GM12891 (cell line): ENCODE measurements around the gene HAPLN2.

Experiments used
- DNase-seq: peaks from one replicate; pipeline ENCODE4 v3.0.0; 2011; ENCODE audit warnings: low spot score; ENCODE audit not compliant: insufficient read length
- FAIRE-seq: peaks from 2 replicates; lab custom pipeline; 2011; peaks lifted over from hg19 to GRCh38; lab: Jason Lieb, UNC
- PAX5 ChIP-seq: IDR thresholded peaks from 2 replicates; pipeline ENCODE4 v1.6.1; 2011; ENCODE audit warnings: low read length, moderate library complexity, mild to moderate bottlenecking; ENCODE audit not compliant: insufficient read depth, severe bottlenecking
- POLR2A ChIP-seq: IDR thresholded peaks from 2 replicates; pipeline ENCODE4 v1.6.1; 2011; ENCODE audit warnings: low read depth, low read length, control low read depth
- POLR2AphosphoS5 ChIP-seq: IDR thresholded peaks from 2 replicates; pipeline ENCODE4 v1.6.1; 2011; ENCODE audit warnings: low read depth, low read length, control low read depth
- POU2F2 ChIP-seq: IDR thresholded peaks from 2 replicates; pipeline ENCODE4 v1.6.1; 2011; ENCODE audit warnings: low read depth, mild to moderate bottlenecking, control low read depth, low read length, moderate library complexity
- SPI1 ChIP-seq: IDR thresholded peaks from 2 replicates; pipeline ENCODE4 v1.6.1; 2011; ENCODE audit warnings: low read depth, low read length, control low read depth
- TAF1 ChIP-seq: IDR thresholded peaks from 2 replicates; pipeline ENCODE4 v1.6.1; 2011; ENCODE audit warnings: low read depth, low read length, control low read depth

HAPLN2 gene

DNA sequence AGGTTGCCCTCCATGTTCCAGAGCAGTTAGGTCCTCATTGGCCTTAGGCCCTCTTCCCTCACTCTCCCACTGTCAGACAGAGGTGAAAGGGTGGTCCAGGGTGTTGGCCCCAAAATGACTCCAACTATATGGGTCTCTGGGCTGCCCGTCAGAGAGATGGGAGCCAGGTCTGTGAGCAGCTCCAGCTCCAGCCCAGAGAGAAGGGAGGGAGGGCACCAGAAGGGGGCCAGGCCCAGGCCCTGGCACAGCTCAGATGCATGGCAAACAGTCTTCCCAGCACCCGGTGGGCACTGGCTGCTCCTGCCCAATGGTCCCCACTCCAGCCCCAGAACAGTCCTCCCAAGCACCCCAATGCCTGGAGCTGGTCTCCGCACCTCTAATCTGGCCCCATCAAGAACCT lies 24.9 kb downstream of the HAPLN2 start:
- TF ChIP-seq TAF1: no peak
- TF ChIP-seq POU2F2: no peak
- TF ChIP-seq POLR2AphosphoS5: no peak
- no peak for TF ChIP-seq PAX5
- TF ChIP-seq POLR2A: no peak
- TF ChIP-seq SPI1: no peak
- no peak for FAIRE-seq
- no peak for DNase-seq

DNA sequence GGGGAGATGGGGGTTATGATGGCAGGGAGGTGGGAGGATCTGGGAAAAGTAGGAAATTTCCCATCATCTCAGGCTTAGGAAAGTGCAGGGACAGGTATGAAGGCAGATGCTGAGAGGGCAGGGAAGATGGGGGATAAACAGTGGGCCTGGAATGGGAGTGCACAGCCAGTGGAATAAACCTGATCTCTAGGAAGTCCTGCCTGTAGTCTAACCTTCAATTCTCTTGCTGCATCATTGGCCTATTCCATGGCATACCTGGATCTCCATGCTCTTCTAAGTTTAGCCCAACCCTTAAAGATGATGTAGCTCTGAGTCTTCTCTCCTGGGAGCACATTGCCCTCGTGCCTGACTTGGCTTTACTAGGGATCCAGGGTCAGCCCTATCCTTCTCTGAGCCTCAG lies 25.4 kb downstream of the HAPLN2 start:
- TF ChIP-seq POLR2A (no peak), POLR2AphosphoS5 (no peak), POU2F2 (no peak), PAX5 (no peak), TAF1 (no peak), SPI1 (no peak)
- no peak for DNase-seq
- no peak for FAIRE-seq

DNA sequence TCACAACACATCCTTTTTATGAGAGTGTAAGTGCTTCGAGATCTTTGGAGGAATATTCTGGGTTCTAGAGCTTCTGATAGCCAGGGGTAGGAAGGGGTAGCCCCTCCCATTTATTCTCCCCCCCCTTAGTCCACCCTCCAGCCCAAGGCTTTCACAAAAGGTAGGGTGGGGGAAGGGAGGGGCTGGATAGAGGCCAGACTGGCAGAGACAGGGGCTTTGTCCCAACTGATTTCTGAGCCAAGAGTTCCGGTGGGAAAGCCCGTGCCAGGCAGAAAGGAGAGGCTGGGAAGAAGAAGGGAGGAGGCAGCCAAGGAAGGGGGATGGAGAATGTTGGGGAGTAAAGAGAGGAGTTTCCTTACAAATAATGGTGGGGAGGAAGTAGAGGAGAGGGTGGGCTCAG lies 25.8 kb downstream of the HAPLN2 start:
- DNase-seq (no peak), FAIRE-seq (no peak)

DNA sequence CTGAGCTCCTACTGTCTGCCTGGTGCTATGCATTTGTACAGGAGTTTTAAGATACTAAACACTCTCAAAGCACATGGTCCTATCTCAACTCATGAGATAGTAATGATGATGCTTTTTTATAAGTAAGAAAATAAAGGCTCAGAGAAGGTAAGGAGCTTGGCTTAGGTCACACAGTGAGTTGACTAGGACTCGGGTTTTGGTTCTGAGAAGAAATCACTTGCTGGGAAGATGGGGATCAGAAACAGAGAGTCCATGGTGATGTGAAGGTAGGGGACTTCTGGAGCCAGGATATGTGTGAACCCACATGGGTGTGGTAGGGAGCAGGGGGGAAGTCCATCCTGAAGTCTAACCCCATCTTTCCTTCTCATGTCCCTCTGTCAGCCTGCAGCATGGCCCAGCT lies 26.5 kb downstream of the HAPLN2 start:
- no peak for DNase-seq
- no peak for TF ChIP-seq POLR2AphosphoS5
- no peak for TF ChIP-seq POLR2A
- no peak for TF ChIP-seq SPI1
- no peak for TF ChIP-seq POU2F2
- no peak for TF ChIP-seq PAX5
- no peak for TF ChIP-seq TAF1
- no peak for FAIRE-seq

More for the DNA sequence above, 25.8 kb downstream of the HAPLN2 start:
- TF ChIP-seq PAX5 (no peak), POU2F2 (no peak), SPI1 (no peak), POLR2A (no peak), POLR2AphosphoS5 (no peak), TAF1 (no peak)

DNA sequence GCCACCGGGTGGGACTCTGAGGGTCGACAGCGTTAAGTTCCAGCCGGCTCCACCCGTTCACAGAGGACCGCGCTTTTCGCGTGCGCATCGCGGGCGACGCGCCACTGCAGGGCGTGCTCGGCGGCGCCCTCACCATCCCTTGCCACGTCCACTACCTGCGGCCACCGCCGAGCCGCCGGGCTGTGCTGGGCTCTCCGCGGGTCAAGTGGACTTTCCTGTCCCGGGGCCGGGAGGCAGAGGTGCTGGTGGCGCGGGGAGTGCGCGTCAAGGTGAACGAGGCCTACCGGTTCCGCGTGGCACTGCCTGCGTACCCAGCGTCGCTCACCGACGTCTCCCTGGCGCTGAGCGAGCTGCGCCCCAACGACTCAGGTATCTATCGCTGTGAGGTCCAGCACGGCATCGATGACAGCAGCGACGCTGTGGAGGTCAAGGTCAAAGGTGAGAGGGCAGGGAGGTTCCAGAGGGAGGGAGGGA lies 27.6 kb downstream of the HAPLN2 start:
- DNase-seq: no peak
- no peak for TF ChIP-seq POLR2AphosphoS5
- no peak for TF ChIP-seq PAX5
- TF ChIP-seq POU2F2: no peak
- no peak for TF ChIP-seq SPI1
- TF ChIP-seq POLR2A: no peak
- no peak for TF ChIP-seq TAF1
- no peak for FAIRE-seq

DNA sequence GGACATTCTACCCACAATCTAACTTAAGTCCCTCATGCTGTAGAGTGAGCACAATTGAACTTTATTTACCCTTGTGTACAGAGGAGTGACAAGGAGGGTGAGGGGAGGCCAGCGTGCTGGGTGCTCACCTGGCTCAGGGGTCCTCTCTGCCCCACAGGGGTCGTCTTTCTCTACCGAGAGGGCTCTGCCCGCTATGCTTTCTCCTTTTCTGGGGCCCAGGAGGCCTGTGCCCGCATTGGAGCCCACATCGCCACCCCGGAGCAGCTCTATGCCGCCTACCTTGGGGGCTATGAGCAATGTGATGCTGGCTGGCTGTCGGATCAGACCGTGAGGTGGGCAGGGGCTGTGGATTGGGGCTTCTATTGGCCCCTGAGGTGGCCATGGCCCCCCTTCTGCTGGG lies 28.1 kb downstream of the HAPLN2 start:
- DNase-seq (no peak), FAIRE-seq (no peak)
- TF ChIP-seq POLR2A (no peak), POU2F2 (no peak), TAF1 (no peak), PAX5 (no peak), POLR2AphosphoS5 (no peak), SPI1 (no peak)

DNA sequence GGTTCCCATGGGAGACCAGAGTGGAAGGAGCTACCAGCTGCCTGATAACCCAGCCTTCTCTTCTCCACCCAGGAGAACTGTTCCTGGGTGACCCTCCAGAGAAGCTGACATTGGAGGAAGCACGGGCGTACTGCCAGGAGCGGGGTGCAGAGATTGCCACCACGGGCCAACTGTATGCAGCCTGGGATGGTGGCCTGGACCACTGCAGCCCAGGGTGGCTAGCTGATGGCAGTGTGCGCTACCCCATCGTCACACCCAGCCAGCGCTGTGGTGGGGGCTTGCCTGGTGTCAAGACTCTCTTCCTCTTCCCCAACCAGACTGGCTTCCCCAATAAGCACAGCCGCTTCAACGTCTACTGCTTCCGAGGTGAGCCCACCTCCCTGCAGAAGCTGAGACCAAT lies 29.3 kb downstream of the HAPLN2 start:
- DNase-seq (no peak), FAIRE-seq (no peak)
- no peak for TF ChIP-seq PAX5

DNA sequence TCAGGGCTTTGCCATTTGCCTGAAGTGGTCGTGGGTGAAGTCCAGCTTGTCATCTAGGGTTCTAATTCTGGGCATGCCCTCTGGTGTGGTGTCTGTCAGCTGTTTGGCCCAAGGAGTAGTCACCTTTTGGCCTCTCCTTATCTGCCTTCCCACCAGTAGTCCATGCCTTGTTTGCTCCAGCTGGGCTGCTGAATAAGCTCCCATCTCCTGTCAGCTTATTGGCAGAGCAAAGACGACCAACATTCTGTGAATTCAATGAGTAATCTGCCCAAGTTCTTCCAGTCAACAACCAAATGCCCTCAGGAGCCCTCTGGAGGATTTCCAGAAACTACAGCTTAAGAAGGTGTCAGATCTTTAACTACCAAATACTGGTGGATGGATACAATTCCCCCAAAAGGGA lies 29.7 kb downstream of the HAPLN2 start:
- FAIRE-seq (no peak), DNase-seq (no peak)
- TF ChIP-seq POLR2AphosphoS5: no peak

DNA sequence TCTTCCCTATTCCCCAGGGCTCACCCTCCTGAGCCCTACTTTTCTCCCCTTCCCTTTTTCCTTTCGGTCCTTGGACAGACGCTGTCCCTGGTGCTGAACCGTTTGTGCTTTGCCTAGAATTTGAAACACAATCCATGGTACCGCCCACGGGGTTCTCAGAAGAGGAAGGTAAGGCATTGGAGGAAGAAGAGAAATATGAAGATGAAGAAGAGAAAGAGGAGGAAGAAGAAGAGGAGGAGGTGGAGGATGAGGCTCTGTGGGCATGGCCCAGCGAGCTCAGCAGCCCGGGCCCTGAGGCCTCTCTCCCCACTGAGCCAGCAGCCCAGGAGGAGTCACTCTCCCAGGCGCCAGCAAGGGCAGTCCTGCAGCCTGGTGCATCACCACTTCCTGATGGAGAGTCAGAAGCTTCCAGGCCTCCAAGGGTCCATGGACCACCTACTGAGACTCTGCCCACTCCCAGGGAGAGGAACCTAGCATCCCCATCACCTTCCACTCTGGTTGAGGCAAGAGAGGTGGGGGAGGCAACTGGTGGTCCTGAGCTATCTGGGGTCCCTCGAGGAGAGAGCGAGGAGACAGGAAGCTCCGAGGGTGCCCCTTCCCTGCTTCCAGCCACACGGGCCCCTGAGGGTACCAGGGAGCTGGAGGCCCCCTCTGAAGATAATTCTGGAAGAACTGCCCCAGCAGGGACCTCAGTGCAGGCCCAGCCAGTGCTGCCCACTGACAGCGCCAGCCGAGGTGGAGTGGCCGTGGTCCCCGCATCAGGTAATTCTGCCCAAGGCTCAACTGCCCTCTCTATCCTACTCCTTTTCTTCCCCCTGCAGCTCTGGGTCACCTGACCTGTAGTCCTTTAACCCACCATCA lies 33.1 kb downstream of the HAPLN2 start:
- no peak for FAIRE-seq
- DNase-seq: no peak
- TF ChIP-seq POLR2AphosphoS5: no peak
- TF ChIP-seq TAF1: no peak
- TF ChIP-seq POLR2A: no peak
- no peak for TF ChIP-seq POU2F2
- TF ChIP-seq SPI1: no peak
- TF ChIP-seq PAX5: no peak

DNA sequence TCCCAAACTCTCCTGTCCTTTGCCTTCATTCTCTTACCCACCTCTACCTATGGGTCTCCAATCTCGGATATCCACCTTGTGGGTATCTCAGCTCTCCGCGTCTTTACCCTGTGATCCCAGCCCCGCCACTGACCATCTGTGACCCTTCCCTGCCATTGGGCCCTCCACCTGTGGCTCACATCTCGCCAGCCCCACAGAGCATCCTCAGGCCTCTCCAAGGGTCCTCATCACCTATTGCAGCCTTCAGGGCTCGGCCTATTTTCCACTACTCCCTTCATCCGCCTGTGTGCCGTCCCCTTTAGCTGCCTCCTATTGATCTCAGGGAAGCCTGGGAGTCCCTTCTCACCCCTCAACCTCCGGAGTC lies 33.8 kb downstream of the HAPLN2 start:
- FAIRE-seq (no peak), DNase-seq (no peak)
- no peak for TF ChIP-seq PAX5

DNA sequence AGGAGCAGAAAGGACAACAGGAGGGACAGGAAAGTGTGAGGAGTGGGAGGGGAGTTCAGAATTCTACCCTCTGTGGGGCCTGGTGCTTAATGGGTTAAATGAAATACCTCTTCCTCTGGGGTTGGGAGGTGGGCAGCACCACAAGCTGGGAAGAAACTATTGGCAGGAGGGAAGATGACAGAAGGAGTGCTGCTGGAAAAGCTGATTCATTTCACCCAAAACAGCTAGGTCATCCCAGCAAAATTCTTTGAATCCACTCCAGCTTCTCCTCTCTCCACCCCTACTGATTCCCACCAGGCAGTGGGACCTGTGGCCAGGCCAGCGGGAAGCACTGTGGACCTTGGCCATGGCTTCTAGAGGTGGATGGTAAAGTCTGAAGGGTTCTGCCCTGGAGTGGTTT lies 35.5 kb downstream of the HAPLN2 start:
- no peak for DNase-seq
- no peak for FAIRE-seq
- no peak for TF ChIP-seq SPI1
- TF ChIP-seq POLR2AphosphoS5: no peak
- no peak for TF ChIP-seq TAF1
- no peak for TF ChIP-seq POU2F2
- no peak for TF ChIP-seq PAX5
- TF ChIP-seq POLR2A: no peak
